ENCODE measurements around the gene KRT13. TPM values are rescaled to one million over a fixed set of nuclear protein-coding genes. Genes with fewer than 3 reads are reported as not detected.

KRT13 gene
- total and polyA plus RNA-seq, 2 experiments from 2014 or later: not detected

DNA sequence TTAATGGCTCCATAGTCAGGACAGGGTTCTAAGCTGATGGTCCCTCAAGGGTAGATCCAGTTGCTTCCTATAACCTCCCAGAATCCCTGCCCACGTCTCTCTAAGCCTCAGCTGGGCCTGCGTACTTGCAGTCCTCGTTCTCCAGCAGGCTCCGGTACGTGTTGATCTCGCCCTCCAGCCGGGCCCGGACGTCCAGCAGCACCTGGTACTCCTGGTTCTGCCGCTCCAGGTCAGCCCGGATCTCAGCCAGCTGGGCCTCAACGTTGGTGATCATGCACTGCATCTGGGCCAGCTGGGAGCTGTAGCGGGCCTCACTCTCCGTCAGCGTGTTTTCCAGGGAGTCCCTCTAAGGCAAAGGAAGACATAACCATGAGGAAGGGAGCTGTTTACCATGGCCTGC is 42.7 kb downstream of the KRT13 start (continued):
- TF ChIP-seq, protein P1, sequence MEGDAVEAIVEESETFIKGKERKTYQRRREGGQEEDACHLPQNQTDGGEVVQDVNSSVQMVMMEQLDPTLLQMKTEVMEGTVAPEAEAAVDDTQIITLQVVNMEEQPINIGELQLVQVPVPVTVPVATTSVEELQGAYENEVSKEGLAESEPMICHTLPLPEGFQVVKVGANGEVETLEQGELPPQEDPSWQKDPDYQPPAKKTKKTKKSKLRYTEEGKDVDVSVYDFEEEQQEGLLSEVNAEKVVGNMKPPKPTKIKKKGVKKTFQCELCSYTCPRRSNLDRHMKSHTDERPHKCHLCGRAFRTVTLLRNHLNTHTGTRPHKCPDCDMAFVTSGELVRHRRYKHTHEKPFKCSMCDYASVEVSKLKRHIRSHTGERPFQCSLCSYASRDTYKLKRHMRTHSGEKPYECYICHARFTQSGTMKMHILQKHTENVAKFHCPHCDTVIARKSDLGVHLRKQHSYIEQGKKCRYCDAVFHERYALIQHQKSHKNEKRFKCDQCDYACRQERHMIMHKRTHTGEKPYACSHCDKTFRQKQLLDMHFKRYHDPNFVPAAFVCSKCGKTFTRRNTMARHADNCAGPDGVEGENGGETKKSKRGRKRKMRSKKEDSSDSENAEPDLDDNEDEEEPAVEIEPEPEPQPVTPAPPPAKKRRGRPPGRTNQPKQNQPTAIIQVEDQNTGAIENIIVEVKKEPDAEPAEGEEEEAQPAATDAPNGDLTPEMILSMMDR (conservative IDR thresholded peaks at IDR 0.05; ENCODE audit: low read depth in 2 of 2): no peak
- TF ChIP-seq, protein P2, sequence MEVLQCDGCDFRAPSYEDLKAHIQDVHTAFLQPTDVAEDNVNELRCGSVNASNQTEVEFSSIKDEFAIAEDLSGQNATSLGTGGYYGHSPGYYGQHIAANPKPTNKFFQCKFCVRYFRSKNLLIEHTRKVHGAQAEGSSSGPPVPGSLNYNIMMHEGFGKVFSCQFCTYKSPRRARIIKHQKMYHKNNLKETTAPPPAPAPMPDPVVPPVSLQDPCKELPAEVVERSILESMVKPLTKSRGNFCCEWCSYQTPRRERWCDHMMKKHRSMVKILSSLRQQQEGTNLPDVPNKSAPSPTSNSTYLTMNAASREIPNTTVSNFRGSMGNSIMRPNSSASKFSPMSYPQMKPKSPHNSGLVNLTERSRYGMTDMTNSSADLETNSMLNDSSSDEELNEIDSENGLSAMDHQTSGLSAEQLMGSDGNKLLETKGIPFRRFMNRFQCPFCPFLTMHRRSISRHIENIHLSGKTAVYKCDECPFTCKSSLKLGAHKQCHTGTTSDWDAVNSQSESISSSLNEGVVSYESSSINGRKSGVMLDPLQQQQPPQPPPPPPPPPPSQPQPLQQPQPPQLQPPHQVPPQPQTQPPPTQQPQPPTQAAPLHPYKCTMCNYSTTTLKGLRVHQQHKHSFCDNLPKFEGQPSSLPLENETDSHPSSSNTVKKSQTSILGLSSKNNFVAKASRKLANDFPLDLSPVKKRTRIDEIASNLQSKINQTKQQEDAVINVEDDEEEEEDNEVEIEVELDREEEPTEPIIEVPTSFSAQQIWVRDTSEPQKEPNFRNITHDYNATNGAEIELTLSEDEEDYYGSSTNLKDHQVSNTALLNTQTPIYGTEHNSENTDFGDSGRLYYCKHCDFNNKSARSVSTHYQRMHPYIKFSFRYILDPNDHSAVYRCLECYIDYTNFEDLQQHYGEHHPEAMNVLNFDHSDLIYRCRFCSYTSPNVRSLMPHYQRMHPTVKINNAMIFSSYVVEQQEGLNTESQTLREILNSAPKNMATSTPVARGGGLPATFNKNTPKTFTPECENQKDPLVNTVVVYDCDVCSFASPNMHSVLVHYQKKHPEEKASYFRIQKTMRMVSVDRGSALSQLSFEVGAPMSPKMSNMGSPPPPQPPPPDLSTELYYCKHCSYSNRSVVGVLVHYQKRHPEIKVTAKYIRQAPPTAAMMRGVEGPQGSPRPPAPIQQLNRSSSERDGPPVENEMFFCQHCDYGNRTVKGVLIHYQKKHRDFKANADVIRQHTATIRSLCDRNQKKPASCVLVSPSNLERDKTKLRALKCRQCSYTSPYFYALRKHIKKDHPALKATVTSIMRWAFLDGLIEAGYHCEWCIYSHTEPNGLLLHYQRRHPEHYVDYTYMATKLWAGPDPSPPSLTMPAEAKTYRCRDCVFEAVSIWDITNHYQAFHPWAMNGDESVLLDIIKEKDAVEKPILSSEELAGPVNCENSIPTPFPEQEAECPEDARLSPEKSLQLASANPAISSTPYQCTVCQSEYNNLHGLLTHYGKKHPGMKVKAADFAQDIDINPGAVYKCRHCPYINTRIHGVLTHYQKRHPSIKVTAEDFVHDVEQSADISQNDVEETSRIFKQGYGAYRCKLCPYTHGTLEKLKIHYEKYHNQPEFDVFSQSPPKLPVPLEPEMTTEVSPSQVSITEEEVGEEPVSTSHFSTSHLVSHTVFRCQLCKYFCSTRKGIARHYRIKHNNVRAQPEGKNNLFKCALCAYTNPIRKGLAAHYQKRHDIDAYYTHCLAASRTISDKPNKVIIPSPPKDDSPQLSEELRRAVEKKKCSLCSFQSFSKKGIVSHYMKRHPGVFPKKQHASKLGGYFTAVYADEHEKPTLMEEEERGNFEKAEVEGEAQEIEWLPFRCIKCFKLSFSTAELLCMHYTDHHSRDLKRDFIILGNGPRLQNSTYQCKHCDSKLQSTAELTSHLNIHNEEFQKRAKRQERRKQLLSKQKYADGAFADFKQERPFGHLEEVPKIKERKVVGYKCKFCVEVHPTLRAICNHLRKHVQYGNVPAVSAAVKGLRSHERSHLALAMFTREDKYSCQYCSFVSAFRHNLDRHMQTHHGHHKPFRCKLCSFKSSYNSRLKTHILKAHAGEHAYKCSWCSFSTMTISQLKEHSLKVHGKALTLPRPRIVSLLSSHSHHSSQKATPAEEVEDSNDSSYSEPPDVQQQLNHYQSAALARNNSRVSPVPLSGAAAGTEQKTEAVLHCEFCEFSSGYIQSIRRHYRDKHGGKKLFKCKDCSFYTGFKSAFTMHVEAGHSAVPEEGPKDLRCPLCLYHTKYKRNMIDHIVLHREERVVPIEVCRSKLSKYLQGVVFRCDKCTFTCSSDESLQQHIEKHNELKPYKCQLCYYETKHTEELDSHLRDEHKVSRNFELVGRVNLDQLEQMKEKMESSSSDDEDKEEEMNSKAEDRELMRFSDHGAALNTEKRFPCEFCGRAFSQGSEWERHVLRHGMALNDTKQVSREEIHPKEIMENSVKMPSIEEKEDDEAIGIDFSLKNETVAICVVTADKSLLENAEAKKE (CRISPR knock-in tag; IDR thresholded peaks at IDR 0.05): no peak
- no peak for TF ChIP-seq POLR2AphosphoS5 (IDR thresholded peaks at IDR 0.05; ENCODE audit: low read depth)
- no peak for TF ChIP-seq ZNF114 (CRISPR knock-in tag; IDR thresholded peaks at IDR 0.05)
- TF ChIP-seq EZH2 (IDR thresholded peaks at IDR 0.05; ENCODE audit: low read depth, unreplicated experiment): no peak

DNA sequence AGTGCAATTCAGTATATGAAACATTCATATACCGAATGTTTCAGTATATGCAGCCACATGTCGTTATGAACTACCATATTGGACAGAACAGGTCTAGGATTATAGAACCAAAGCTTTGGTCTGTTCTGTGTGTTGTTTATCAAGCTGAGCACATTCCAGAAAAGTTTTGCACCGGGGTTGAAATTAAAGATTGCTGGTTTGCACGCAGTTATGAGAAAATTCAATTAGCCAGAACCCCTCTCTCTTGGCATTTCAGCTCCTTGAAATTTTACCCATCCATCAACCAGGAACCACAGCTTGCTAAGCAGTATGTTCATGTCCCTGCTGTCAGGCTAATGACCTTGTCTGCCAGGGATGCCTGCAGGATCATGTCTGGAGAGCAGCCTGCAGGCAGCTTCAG is 47.7 kb downstream of the KRT13 start:
- Mint-ChIP-seq H3K9me3 (no peaks in the 10 kb centered on the region; the same call in 2 of the 3 replicates), H3K36me3 (ENCODE audit: low read depth) (no peaks in the 10 kb centered on the region), H3K4me3 (no peak overlapping the region), H3K4me1 (no peaks in the 10 kb centered on the region), H3K27ac (no peak overlapping the region), H3K27me3 (ENCODE audit: insufficient read depth, low read depth, poor library complexity) (peaks cover 1% of the 10 kb centered on the region)
- Histone ChIP-seq H3K27ac (ENCODE audit: low read depth) (no peak overlapping the region), H3K27me3 (ENCODE audit: insufficient read depth) (no peaks in the 10 kb centered on the region), H3F3A (replicated peaks; ENCODE audit: low read depth) (no peaks in the 10 kb centered on the region), H3K4me1 (ENCODE audit: insufficient read depth) (no peaks in the 10 kb centered on the region), H3K36me3 (ENCODE audit: insufficient read depth) (no peaks in the 10 kb centered on the region), H3K4me2 (no peak overlapping the region), H3K79me2 (replicated peaks; ENCODE audit: insufficient read depth) (no peaks in the 10 kb centered on the region), H2AFZ (no peak overlapping the region), H3K4me3 (no peak overlapping the region), H4K20me1 (replicated peaks; ENCODE audit: insufficient read depth) (no peaks in the 10 kb centered on the region), H3K9me2 (ENCODE audit: insufficient read depth) (no peaks in the 10 kb centered on the region)
- no peak for DNase-seq (ENCODE audit: low spot score)
- no peak for ATAC-seq
- TF ChIP-seq, protein P3, sequence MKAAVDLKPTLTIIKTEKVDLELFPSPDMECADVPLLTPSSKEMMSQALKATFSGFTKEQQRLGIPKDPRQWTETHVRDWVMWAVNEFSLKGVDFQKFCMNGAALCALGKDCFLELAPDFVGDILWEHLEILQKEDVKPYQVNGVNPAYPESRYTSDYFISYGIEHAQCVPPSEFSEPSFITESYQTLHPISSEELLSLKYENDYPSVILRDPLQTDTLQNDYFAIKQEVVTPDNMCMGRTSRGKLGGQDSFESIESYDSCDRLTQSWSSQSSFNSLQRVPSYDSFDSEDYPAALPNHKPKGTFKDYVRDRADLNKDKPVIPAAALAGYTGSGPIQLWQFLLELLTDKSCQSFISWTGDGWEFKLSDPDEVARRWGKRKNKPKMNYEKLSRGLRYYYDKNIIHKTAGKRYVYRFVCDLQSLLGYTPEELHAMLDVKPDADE (IDR thresholded peaks at IDR 0.05): no peak
- no peak for TF ChIP-seq EZH2 (IDR thresholded peaks at IDR 0.05; ENCODE audit: low read depth, unreplicated experiment)
- TF ChIP-seq EZH2phosphoT487 (IDR thresholded peaks at IDR 0.05; ENCODE audit: unreplicated experiment): no peak
- TF ChIP-seq, protein P4, sequence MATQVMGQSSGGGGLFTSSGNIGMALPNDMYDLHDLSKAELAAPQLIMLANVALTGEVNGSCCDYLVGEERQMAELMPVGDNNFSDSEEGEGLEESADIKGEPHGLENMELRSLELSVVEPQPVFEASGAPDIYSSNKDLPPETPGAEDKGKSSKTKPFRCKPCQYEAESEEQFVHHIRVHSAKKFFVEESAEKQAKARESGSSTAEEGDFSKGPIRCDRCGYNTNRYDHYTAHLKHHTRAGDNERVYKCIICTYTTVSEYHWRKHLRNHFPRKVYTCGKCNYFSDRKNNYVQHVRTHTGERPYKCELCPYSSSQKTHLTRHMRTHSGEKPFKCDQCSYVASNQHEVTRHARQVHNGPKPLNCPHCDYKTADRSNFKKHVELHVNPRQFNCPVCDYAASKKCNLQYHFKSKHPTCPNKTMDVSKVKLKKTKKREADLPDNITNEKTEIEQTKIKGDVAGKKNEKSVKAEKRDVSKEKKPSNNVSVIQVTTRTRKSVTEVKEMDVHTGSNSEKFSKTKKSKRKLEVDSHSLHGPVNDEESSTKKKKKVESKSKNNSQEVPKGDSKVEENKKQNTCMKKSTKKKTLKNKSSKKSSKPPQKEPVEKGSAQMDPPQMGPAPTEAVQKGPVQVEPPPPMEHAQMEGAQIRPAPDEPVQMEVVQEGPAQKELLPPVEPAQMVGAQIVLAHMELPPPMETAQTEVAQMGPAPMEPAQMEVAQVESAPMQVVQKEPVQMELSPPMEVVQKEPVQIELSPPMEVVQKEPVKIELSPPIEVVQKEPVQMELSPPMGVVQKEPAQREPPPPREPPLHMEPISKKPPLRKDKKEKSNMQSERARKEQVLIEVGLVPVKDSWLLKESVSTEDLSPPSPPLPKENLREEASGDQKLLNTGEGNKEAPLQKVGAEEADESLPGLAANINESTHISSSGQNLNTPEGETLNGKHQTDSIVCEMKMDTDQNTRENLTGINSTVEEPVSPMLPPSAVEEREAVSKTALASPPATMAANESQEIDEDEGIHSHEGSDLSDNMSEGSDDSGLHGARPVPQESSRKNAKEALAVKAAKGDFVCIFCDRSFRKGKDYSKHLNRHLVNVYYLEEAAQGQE (IDR thresholded peaks at IDR 0.05; ENCODE audit: unreplicated experiment): no peak
- TF ChIP-seq ZNF331 (CRISPR knock-in tag; IDR thresholded peaks at IDR 0.05; ENCODE audit: low read depth): no peak
- TF ChIP-seq, protein P1 (conservative IDR thresholded peaks at IDR 0.05; ENCODE audit: low read depth in 2 of 2): no peak
- TF ChIP-seq NANOG (IDR thresholded peaks at IDR 0.05; ENCODE audit: borderline replicate concordance): no peak
